ENCODE data around the gene HSD11B2.

HSD11B2 gene

GRCh38 chr16:67448580-67448979, 17.7 kb downstream of the HSD11B2 start:
- DNase-seq, result no peak

GRCh38 chr16:67449336-67449735, 18.4 kb downstream of the HSD11B2 start:
- DNase-seq, result no peak

- no peak for DNase-seq
Measured at GRCh38 chr16:67449739-67450138, 18.8 kb downstream of the HSD11B2 start.

GRCh38 chr16:67451061-67451703, 20.3 kb downstream of the HSD11B2 start:
- peak in 13 of 56 donors; percentile 10 to 49 (median 25) for DNase-seq

GRCh38 chr16:67451704-67452435, 20.9 kb downstream of the HSD11B2 start:
- DNase-seq, result no peak

GRCh38 chr16:67454104-67454503, 23.2 kb downstream of the HSD11B2 start:
- DNase-seq, result no peak

GRCh38 chr16:67454852-67455251, 23.9 kb downstream of the HSD11B2 start:
- DNase-seq, result no peak

- peak in 31 of 56 donors; percentile 8 to 72 (median 33) for DNase-seq
Measured at GRCh38 chr16:67456391-67457081, 25.6 kb downstream of the HSD11B2 start.

GRCh38 chr16:67457611-67458010, 26.7 kb downstream of the HSD11B2 start:
- no peak for DNase-seq

GRCh38 chr16:67458121-67458641, 27.3 kb downstream of the HSD11B2 start:
- no peak for DNase-seq

- DNase-seq, result peak in 17 of 56 donors; percentile 6 to 63 (median 28)
Measured at GRCh38 chr16:67459066-67459860, 28.3 kb downstream of the HSD11B2 start.

- peak in 1 of 56 donors; percentile 63 for DNase-seq
Measured at GRCh38 chr16:67459861-67460150, 28.9 kb downstream of the HSD11B2 start.

- no peak for DNase-seq
Measured at GRCh38 chr16:67460168-67460567, 29.2 kb downstream of the HSD11B2 start.

GRCh38 chr16:67460961-67461360, 30.0 kb downstream of the HSD11B2 start:
- no peak for DNase-seq

- peak in 5 of 56 donors; percentile 22 to 32 (median 29) for DNase-seq
Measured at GRCh38 chr16:67461600-67462278, 30.8 kb downstream of the HSD11B2 start.

- DNase-seq, result no peak
Measured at GRCh38 chr16:67462279-67462655, 31.3 kb downstream of the HSD11B2 start.

GRCh38 chr16:67463059-67463458, 32.1 kb downstream of the HSD11B2 start:
- DNase-seq, result no peak

GRCh38 chr16:67463691-67464090, 32.8 kb downstream of the HSD11B2 start:
- no peak for DNase-seq

GRCh38 chr16:67464565-67464964, 33.6 kb downstream of the HSD11B2 start:
- DNase-seq, result peak in 20 of 56 donors; percentile 11 to 60 (median 37)

- no peak for DNase-seq
Measured at GRCh38 chr16:67466581-67466980, 35.7 kb downstream of the HSD11B2 start.

- DNase-seq, result no peak
Measured at GRCh38 chr16:67468731-67469130, 37.8 kb downstream of the HSD11B2 start.
